Activated CD8-positive, alpha-beta T cell treated with anti-CD3 and anti-CD28 coated beads, Interleukin-2, amount 10 ng/mL, durations not matched to agents 7 days and 5 days (primary cell): ENCODE data around the gene SLC9A1. TPM values are rescaled to one million over a fixed set of nuclear protein-coding genes. Genes with fewer than 3 reads are reported as not detected.

ENCODE experiments used
- ATAC-seq: fragments of 150-1000 bp; cut with Tn5 transposase; one replicate; pipeline ENCODE4 v1.10.0; 2021; ENCODE audit warnings: moderate library complexity
- CTCF ChIA-PET: fragments of 350-600 bp; sonication (Branson Sonifier 250); formaldehyde crosslinking; loops from one replicate; lab custom pipeline; 2021; ENCODE audit warnings: antibody characterized with exemption; lab: Charles Lee
- POLR2A ChIA-PET: fragments of 350-600 bp; sonication (Branson Sonifier 250); formaldehyde crosslinking; loops from one replicate; lab custom pipeline; 2021; ENCODE audit warnings: antibody characterized with exemption; lab: Charles Lee
- DNase-seq: peaks from one replicate; pipeline ENCODE4 v3.0.0-alpha.2; 2020
- H3K27ac Mint-ChIP-seq: one replicate; pipeline ENCODE4 v1.8.0; 2021; ENCODE audit warnings: mild to moderate bottlenecking, mixed read lengths
- H3K27me3 Mint-ChIP-seq: one replicate; pipeline ENCODE4 v1.8.0; 2021; ENCODE audit warnings: low read depth, mixed read lengths
- H3K36me3 Mint-ChIP-seq: one replicate; pipeline ENCODE4 v1.8.0; 2021; ENCODE audit warnings: low read depth, mixed read lengths
- H3K4me1 Mint-ChIP-seq: one replicate; pipeline ENCODE4 v1.8.0; 2021; ENCODE audit warnings: low read depth, mixed read lengths
- H3K4me3 Mint-ChIP-seq: one replicate; pipeline ENCODE4 v1.8.0; 2021; ENCODE audit warnings: mild to moderate bottlenecking, mixed read lengths
- H3K9me3 Mint-ChIP-seq: one replicate; pipeline ENCODE4 v1.8.0; 2022; ENCODE audit warnings: mixed read lengths; ENCODE audit not compliant: insufficient read depth
- total RNA-seq, 2 experiments: library from RNA; stranded (reverse); gene quantifications; one replicate each; pipeline ENCODE4 v1.2.3, GENCODE V29; 2021

Gene SLC9A1
- total RNA-seq, 2 experiments from 2014 or later, result 28.3 to 29.0 TPM

DNA sequence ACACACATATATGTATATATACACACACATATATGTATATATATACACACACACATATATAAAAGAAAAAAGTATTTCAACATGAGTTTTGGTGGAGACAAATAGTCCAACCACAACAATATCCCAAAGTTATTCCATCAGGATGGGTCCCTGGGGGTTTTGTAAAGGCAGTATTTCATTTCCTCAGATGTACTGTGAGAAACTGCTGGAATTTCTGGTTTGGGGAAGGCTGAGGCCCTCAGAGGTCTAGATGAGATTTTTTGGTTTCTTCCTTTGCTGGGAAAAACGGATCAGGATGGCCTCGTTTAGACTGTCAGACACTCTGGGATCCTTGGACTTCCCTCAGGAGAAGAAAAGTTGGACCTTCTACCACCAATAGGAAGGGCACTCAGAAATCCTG is 105.8 kb downstream of the SLC9A1 start:
- no peaks in the 10 kb centered on the region for H3K27me3 Mint-ChIP-seq
- POLR2A ChIA-PET, result no interaction called here
- CTCF ChIA-PET, result interaction anchor here (10.7 kb wide), 1 partner anchor 47 kb away, joined by 460 read pairs; no protein-coding TSS in a partner anchor

More for the DNA sequence above, 105.8 kb downstream of the SLC9A1 start:
- no peak overlapping the region for H3K27ac Mint-ChIP-seq
- no peak for DNase-seq
- H3K9me3 Mint-ChIP-seq, result no peaks in the 10 kb centered on the region
- ATAC-seq, result no peak
- peaks cover 22% of the 10 kb centered on the region for H3K4me1 Mint-ChIP-seq
- H3K4me3 Mint-ChIP-seq, result no peak overlapping the region
- no peaks in the 10 kb centered on the region for H3K36me3 Mint-ChIP-seq

Other genes with a start within 250 kb of the SLC9A1 start
- gene NR0B2, start 241.2 kb downstream of the SLC9A1 start, total RNA-seq, result not detected
- 10 to 100 TPM; 85.1 to 91.2 TPM for gene NUDC, start 233.4 kb downstream of the SLC9A1 start, total RNA-seq
- not detected for gene KDF1, start 194.7 kb downstream of the SLC9A1 start, total RNA-seq
- gene TRNP1, start 161.4 kb downstream of the SLC9A1 start, total RNA-seq, result not detected
- not detected for gene TENT5B, start 142.3 kb downstream of the SLC9A1 start, total RNA-seq
- 10 to 100 TPM; 24.7 to 25.0 TPM for gene WDTC1, start 79.5 kb upstream of the SLC9A1 start, total RNA-seq
- gene TMEM222, start 167.0 kb upstream of the SLC9A1 start, total RNA-seq, result 10 to 100 TPM; 35.2 to 38.5 TPM
- 10 to 100 TPM; 81.0 to 83.1 TPM for gene SYTL1, start 186.9 kb upstream of the SLC9A1 start, total RNA-seq
- gene MAP3K6, start 211.8 kb upstream of the SLC9A1 start, total RNA-seq, result 10 to 100 TPM in 1 of 2 experiments, 1 to 10 TPM in 1; 7.8 to 12.3 TPM
- not detected for gene FCN3, start 219.7 kb upstream of the SLC9A1 start, total RNA-seq
- gene CD164L2, start 228.2 kb upstream of the SLC9A1 start, total RNA-seq, result not detected
- gene GPR3, start 237.5 kb upstream of the SLC9A1 start, total RNA-seq, result under 1 TPM; 0.47 to 0.66 TPM